Erythroblast (primary cell): Measurements from ENCODE around the gene TRPM6.

Source experiments
- GATA1 ChIP-seq: IDR thresholded peaks from 2 replicates; pipeline ENCODE4 v1.6.1; 2011; ENCODE audit warnings: low read depth, mild to moderate bottlenecking, control low read depth, low read length, moderate library complexity
- POLR2A ChIP-seq: IDR thresholded peaks from 2 replicates; pipeline ENCODE4 v1.6.1; 2011; ENCODE audit warnings: mild to moderate bottlenecking, low read length

- TF ChIP-seq POLR2A (no peak), GATA1 (no peak)
Observed at GRCh38 chr9:74861773-74862474, 25.8 kb downstream of the TRPM6 start.
